HepG2 (cell line): ENCODE results near the gene RIPOR3. TPM values are rescaled to one million over a fixed set of nuclear protein-coding genes. Genes with fewer than 3 reads are reported as not detected.

Experiments used
- ATAC-seq: fragments of 200-7000 bp; cut with Tn5 transposase; 3 replicates; pipeline ENCODE4 v1.9.1; 2020; ENCODE audit warnings: mild to moderate bottlenecking, moderate library complexity
- BruUV-seq: library from RNA; stranded (reverse); fragments of 400-500 nt; replicated peaks from 2 replicates; lab custom pipeline; 2021; lab: Mats Ljungman, UMichigan
- CTCF ChIA-PET: fragments of 300-600 bp; formaldehyde crosslinking; extraction: SDS; loops from one replicate; lab custom pipeline; 2021; ENCODE audit warnings: low total read pairs, inconsistent platforms, low intra/inter-chr PET ratio; lab: Yijun Ruan, JAX
- POLR2A ChIA-PET: fragments of 350-600 bp; sonication (Branson Sonifier 250); formaldehyde crosslinking; loops from one replicate; lab custom pipeline; 2020; ENCODE audit warnings: antibody characterized with exemption, inconsistent platforms; lab: Yijun Ruan, JAX
- DNase-seq: peaks from one replicate; pipeline ENCODE4 v3.0.0-alpha.2; 2015; ENCODE audit warnings: low spot score
- FAIRE-seq: peaks from 3 replicates; lab custom pipeline; 2011; peaks lifted over from hg19 to GRCh38; lab: Jason Lieb, UNC
- H2AFZ ChIP-seq: one replicate; pipeline ENCODE4 v1.6.1; 2011; ENCODE audit warnings: low read length, inconsistent platforms
- H3K27ac ChIP-seq: fragments of 300-600 bp; 3 replicates; pipeline ENCODE4 v1.8.0; 2011; ENCODE audit warnings: mixed run types, mild to moderate bottlenecking, mixed read lengths, low read length, inconsistent platforms; ENCODE audit not compliant: insufficient read depth; ENCODE audit errors: extremely low read length
- H3K27me3 ChIP-seq, 2 experiments: fragments of 200-600 bp in 1 of 2; 2 replicates in 1 of 2; 3 replicates in 1 of 2; pipeline versions ENCODE4 v1.6.0 to v1.8.0; 2011; ENCODE audit warnings: low read length in 2 of 2, mild to moderate bottlenecking in 2 of 2, moderate library complexity in 2 of 2, inconsistent platforms in 1 of 2; ENCODE audit not compliant: insufficient read depth in 2 of 2, control insufficient read depth in 1 of 2
- H3K36me3 ChIP-seq, 2 experiments: fragments of 200-600 bp in 1 of 2; replicated peaks in 1 of 2; 2 replicates in 1 of 2; 3 replicates in 1 of 2; pipeline versions ENCODE4 v1.5.1 to v1.8.0; 2011; ENCODE audit warnings: low read length in 2 of 2, inconsistent platforms in 1 of 2; ENCODE audit not compliant: insufficient read depth in 2 of 2, control insufficient read depth in 1 of 2
- H3K4me1 ChIP-seq: 2 replicates; pipeline ENCODE4 v1.5.1; 2012; ENCODE audit warnings: low read length, inconsistent platforms; ENCODE audit not compliant: insufficient read depth
- H3K4me2 ChIP-seq: 2 replicates; pipeline ENCODE4 v1.6.0; 2011; ENCODE audit warnings: low read depth, low read length, inconsistent platforms
- H3K4me3 ChIP-seq, 3 experiments: fragments of 200-600 bp in 1 of 3; sonication (generic), shearing (Covaris generic) in 1 of 3; replicated peaks in 1 of 3; 2 replicates each; pipeline ENCODE4 v1.5.1; 2011 to 2016; ENCODE audit warnings: low read length in 3 of 3, inconsistent platforms in 2 of 3, low read depth in 2 of 3, mild to moderate bottlenecking in 2 of 3, control low read depth in 1 of 3, mixed read lengths in 1 of 3; ENCODE audit not compliant: insufficient read depth in 1 of 3
- H3K79me2 ChIP-seq: one replicate; pipeline ENCODE4 v1.6.1; 2011; ENCODE audit warnings: low read length, inconsistent platforms; ENCODE audit not compliant: insufficient read depth
- H3K9ac ChIP-seq: 2 replicates; pipeline ENCODE4 v1.6.0; 2011; ENCODE audit warnings: mild to moderate bottlenecking, low read depth, low read length, inconsistent platforms; ENCODE audit not compliant: insufficient read depth
- H3K9me3 ChIP-seq: 2 replicates; pipeline ENCODE4 v1.5.1; 2012; ENCODE audit warnings: mild to moderate bottlenecking, low read length
- H4K20me1 ChIP-seq: 2 replicates; pipeline ENCODE4 v1.6.0; 2011; ENCODE audit warnings: inconsistent platforms, mild to moderate bottlenecking, low read length, moderate library complexity; ENCODE audit not compliant: insufficient read depth
- IRF2 ChIP-seq: IDR thresholded peaks from 2 replicates; pipeline ENCODE4 v1.6.1; 2018; ENCODE audit warnings: missing genetic modification reagents, missing compliant biosample characterization
- SMARCC2 ChIP-seq: fragments of 450-650 bp; IDR thresholded peaks from 2 replicates; pipeline ENCODE4 v1.6.1; 2017; ENCODE audit warnings: antibody characterized with exemption, mild to moderate bottlenecking
- ZNF530 ChIP-seq: sonication (generic); formaldehyde crosslinking; IDR thresholded peaks from 2 replicates; pipeline ENCODE4 v1.5.0; 2020; ENCODE audit warnings: low read depth, mild to moderate bottlenecking, missing genetic modification reagents
- ZNF556 ChIP-seq: sonication (generic); formaldehyde crosslinking; IDR thresholded peaks from 2 replicates; pipeline ENCODE4 v1.4.0; 2020; ENCODE audit warnings: mild to moderate bottlenecking, missing genetic modification reagents, borderline replicate concordance
- ZNF792 ChIP-seq: IDR thresholded peaks from 2 replicates; pipeline ENCODE4 v1.6.1; 2016
- WGBS: methylation state at CpG from one replicate; pipeline ENCODE4 v1.1.6; 2017; ENCODE audit warnings: low lambda C conversion rate; 5-methylcytosine and 5-hydroxymethylcytosine counted together
- in situ Hi-C: cut with HindIII; loops from 2 replicates; pipeline ENCODE4 v1.10.0; 2017; ENCODE audit warnings: low pct_unique_long_range_greater_than_20kb; ENCODE audit not compliant: extremely low pct_ligation_motif_present
- intact Hi-C: fragments of 100-400 bp; cut with micrococcal nuclease; formaldehyde crosslinking; loops from one replicate; pipeline ENCODE4 v1.10.0; 2022; ENCODE audit not compliant: unreplicated experiment
- polyA plus RNA-seq, 8 experiments: library from polyadenylated mRNA; depleted of rRNA in 3 of 8; stranded (reverse) in 7 of 8; unstranded in 1 of 8; fragments of >200 nt; fragmentation: Illumina TruSeq in 4 of 8; extraction: Trizol in 4 of 8; gene quantifications; 2 replicates each; pipeline versions ENCODE4 v1.2.1 to v1.2.3, GENCODE V29; 2011 to 2016; ENCODE audit warnings: low read depth in 4 of 8, missing spikeins in 1 of 8, mixed read lengths in 1 of 8; ENCODE audit not compliant: insufficient read depth in 1 of 8
- total RNA-seq, 5 experiments: library from RNA; depleted of rRNA; stranded (reverse); fragments of >200 nt; fragmentation: Illumina TruSeq; extraction: Trizol; gene quantifications; 2 replicates each; pipeline ENCODE4 v1.2.3, GENCODE V29; 2016; ENCODE audit warnings: low read depth in 1 of 5
- TF ChIP-seq, protein P1 (sequence below): sonication (generic); formaldehyde crosslinking; IDR thresholded peaks from 2 replicates; pipeline ENCODE4 v1.4.0; 2020; ENCODE audit warnings: mild to moderate bottlenecking, missing genetic modification reagents
- TF ChIP-seq, protein P2 (sequence below): sonication (generic); formaldehyde crosslinking; IDR thresholded peaks from 2 replicates; pipeline ENCODE4 v1.8.0; 2022; ENCODE audit warnings: mild to moderate bottlenecking, missing genetic modification reagents

RIPOR3 gene
- total and polyA plus RNA-seq, 2 of the 13 experiments (the other 11 are each of a cell fraction or from before 2014, with no cell fraction given): 0.18 TPM; not detected in 1

DNA sequence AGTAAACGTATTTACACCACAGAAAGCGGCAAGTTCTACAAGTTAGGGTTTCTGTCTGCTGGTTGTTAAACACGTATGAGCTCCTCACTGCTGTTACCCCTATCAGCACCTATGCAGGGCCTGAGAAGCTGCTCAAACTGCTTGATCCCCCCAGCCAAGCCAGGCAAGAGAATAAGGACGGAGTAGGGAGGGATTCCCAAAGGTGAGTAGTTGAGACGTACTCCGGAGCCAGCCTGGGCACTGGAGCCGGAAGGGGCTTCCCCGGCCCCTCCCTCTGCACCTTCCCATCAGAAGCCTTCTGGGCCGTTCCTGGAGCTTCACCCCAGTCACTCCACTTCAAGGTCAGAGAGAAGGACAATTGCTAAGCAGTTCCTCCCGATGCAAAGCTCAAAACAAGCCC, 58.0 kb downstream of the RIPOR3 start:
- Histone ChIP-seq H4K20me1 (no peaks in the 10 kb centered on the region), H3K4me1 (peaks cover 41% of the 10 kb centered on the region), H3K9me3 (no peaks in the 10 kb centered on the region), H3K4me2 (no peak overlapping the region), H3K36me3 (no peaks in the 10 kb centered on the region), H2AFZ (no peak overlapping the region), H3K4me3 (no peak overlapping the region), H3K79me2 (no peaks in the 10 kb centered on the region), H3K27me3 (peaks cover 17 to 72% of the 10 kb centered on the region in 2 experiments), H3K27ac (no peak overlapping the region), H3K9ac (no peak overlapping the region)
- ATAC-seq: no peak
- POLR2A ChIA-PET: no interaction called here
- in situ Hi-C loops (loop anchor here (25.0 kb wide), 1 partner anchor 104 kb away; the partner anchor contains the start of gene PARD6B), intact Hi-C loops (no loop called here)
- BruUV-seq: no TSS peak
- no peak for TF ChIP-seq SMARCC2
- TF ChIP-seq, protein P1, sequence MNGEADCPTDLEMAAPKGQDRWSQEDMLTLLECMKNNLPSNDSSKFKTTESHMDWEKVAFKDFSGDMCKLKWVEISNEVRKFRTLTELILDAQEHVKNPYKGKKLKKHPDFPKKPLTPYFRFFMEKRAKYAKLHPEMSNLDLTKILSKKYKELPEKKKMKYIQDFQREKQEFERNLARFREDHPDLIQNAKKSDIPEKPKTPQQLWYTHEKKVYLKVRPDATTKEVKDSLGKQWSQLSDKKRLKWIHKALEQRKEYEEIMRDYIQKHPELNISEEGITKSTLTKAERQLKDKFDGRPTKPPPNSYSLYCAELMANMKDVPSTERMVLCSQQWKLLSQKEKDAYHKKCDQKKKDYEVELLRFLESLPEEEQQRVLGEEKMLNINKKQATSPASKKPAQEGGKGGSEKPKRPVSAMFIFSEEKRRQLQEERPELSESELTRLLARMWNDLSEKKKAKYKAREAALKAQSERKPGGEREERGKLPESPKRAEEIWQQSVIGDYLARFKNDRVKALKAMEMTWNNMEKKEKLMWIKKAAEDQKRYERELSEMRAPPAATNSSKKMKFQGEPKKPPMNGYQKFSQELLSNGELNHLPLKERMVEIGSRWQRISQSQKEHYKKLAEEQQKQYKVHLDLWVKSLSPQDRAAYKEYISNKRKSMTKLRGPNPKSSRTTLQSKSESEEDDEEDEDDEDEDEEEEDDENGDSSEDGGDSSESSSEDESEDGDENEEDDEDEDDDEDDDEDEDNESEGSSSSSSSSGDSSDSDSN: peak; percentile 21; the same call in 1 of the 2 replicates
- TF ChIP-seq, protein P2, sequence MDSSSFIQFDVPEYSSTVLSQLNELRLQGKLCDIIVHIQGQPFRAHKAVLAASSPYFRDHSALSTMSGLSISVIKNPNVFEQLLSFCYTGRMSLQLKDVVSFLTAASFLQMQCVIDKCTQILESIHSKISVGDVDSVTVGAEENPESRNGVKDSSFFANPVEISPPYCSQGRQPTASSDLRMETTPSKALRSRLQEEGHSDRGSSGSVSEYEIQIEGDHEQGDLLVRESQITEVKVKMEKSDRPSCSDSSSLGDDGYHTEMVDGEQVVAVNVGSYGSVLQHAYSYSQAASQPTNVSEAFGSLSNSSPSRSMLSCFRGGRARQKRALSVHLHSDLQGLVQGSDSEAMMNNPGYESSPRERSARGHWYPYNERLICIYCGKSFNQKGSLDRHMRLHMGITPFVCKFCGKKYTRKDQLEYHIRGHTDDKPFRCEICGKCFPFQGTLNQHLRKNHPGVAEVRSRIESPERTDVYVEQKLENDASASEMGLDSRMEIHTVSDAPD (CRISPR knock-in tag): no peak
- TF ChIP-seq IRF2: no peak
- 0 out of 2 replicates have a peak, but pooled peaks have one; percentile 16 for TF ChIP-seq ZNF556 (CRISPR knock-in tag)
- TF ChIP-seq ZNF530 (CRISPR knock-in tag): no peak
- TF ChIP-seq ZNF792 (CRISPR knock-in tag): no peak
- WGBS: 20% methylated on average over 10 of the region's 10 CpGs
- FAIRE-seq: no peak
- no peak for DNase-seq
- CTCF ChIA-PET: no interaction called here
